CD4-positive, alpha-beta T cell (primary cell): ENCODE data around the gene CNR2. TPM values are rescaled to one million over a fixed set of nuclear protein-coding genes. Genes with fewer than 3 reads are reported as not detected.

Experiments used
- ATAC-seq: fragments of 200-7000 bp; cut with Tn5 transposase; one replicate; pipeline ENCODE4 v1.10.0; 2022; ENCODE audit warnings: mild to moderate bottlenecking; ENCODE audit not compliant: poor library complexity
- CTCF ChIA-PET: fragments of 350-600 bp; sonication (Branson Sonifier 250); formaldehyde crosslinking; loops from one replicate; lab custom pipeline; 2021; ENCODE audit warnings: antibody characterized with exemption, inconsistent platforms; lab: Charles Lee
- POLR2A ChIA-PET: fragments of 350-600 bp; sonication (Branson Sonifier 250); formaldehyde crosslinking; loops from one replicate; lab custom pipeline; 2021; ENCODE audit warnings: antibody characterized with exemption, inconsistent platforms; lab: Charles Lee
- DNase-seq, 14 experiments: peaks; one replicate each; pipeline ENCODE4 v3.0.0-alpha.2; 2013 to 2020; ENCODE audit warnings: mixed read lengths in 2 of 14
- H3K27ac ChIP-seq, 2 donors: one replicate each; pipeline versions ENCODE4 v1.5.1 to v1.7.0; 2013; ENCODE audit warnings: low read length in 2 of 2, low read depth in 1 of 2, mild to moderate bottlenecking in 1 of 2
- H3K27me3 ChIP-seq, 2 experiments: 1 replicate in 1 of 2; 2 replicates in 1 of 2; pipeline versions ENCODE4 v1.6.1 to v1.7.0; 2013; ENCODE audit warnings: low read length in 2 of 2, control low read depth in 1 of 2, mild to moderate bottlenecking in 1 of 2, moderate library complexity in 1 of 2; ENCODE audit not compliant: insufficient read depth in 2 of 2, control insufficient read depth in 1 of 2
- H3K36me3 ChIP-seq: one replicate; pipeline ENCODE4 v1.6.1; 2013; ENCODE audit warnings: low read length, control low read depth; ENCODE audit not compliant: insufficient read depth
- H3K4me1 ChIP-seq: one replicate; pipeline ENCODE4 v1.6.1; 2013; ENCODE audit warnings: low read length, control low read depth; ENCODE audit not compliant: insufficient read depth
- H3K4me3 ChIP-seq: one replicate; pipeline ENCODE4 v1.5.1; 2013; ENCODE audit warnings: mild to moderate bottlenecking, low read length, moderate library complexity
- H3K9me3 ChIP-seq, 2 experiments: 1 replicate in 1 of 2; 2 replicates in 1 of 2; pipeline versions ENCODE4 v1.6.1 to v1.7.0; 2013; ENCODE audit warnings: low read length in 2 of 2, mild to moderate bottlenecking in 2 of 2, control low read depth in 1 of 2, moderate library complexity in 1 of 2; ENCODE audit not compliant: control insufficient read depth in 1 of 2, insufficient read depth in 1 of 2
- H3K27ac Mint-ChIP-seq: one replicate; pipeline ENCODE4 v1.8.0; 2020; ENCODE audit warnings: mixed read lengths
- H3K27me3 Mint-ChIP-seq: one replicate; pipeline ENCODE4 v1.8.0; 2021; ENCODE audit warnings: mixed read lengths
- H3K36me3 Mint-ChIP-seq: one replicate; pipeline ENCODE4 v1.8.0; 2021; ENCODE audit warnings: low read depth, mixed read lengths
- H3K4me1 Mint-ChIP-seq: one replicate; pipeline ENCODE4 v1.8.0; 2021; ENCODE audit warnings: low read depth, mixed read lengths
- H3K4me3 Mint-ChIP-seq: one replicate; pipeline ENCODE4 v1.8.0; 2020; ENCODE audit warnings: mild to moderate bottlenecking, mixed read lengths
- H3K9me3 Mint-ChIP-seq: one replicate; pipeline ENCODE4 v1.8.0; 2020; ENCODE audit warnings: mixed read lengths
- CTCF ChIP-seq: fragments of 200-600 bp; IDR thresholded peaks from one replicate; pipeline ENCODE4 v1.8.0; 2022; ENCODE audit warnings: antibody characterized with exemption, mild to moderate bottlenecking
- intact Hi-C, 2 experiments: fragments of 100-400 bp; cut with DNase I in 1 of 2; cut with micrococcal nuclease in 1 of 2; formaldehyde crosslinking; loops; one replicate each; pipeline versions ENCODE4 v1.15.1 to v1.9.0; 2023 to 2025; cut with DNase I, micrococcal nuclease
- total RNA-seq, 174 experiments: library from RNA in 2 of 174; stranded (reverse) in 2 of 174; gene quantifications; one replicate each; pipeline ENCODE4 v1.2.3 and lab custom pipeline; 2021 to 2026

Gene CNR2
- total RNA-seq, 2 experiments from 2014 or later: 0.05 TPM; not detected in 1

GRCh38 chr1:23936481-23937176 lies 23.5 kb upstream of the CNR2 start:
- Mint-ChIP-seq H3K27ac (no peak overlapping the region), H3K9me3 (no peaks in the 10 kb centered on the region), H3K4me1 (no peaks in the 10 kb centered on the region), H3K4me3 (no peak overlapping the region), H3K27me3 (no peaks in the 10 kb centered on the region), H3K36me3 (no peaks in the 10 kb centered on the region)
- ChIA-PET CTCF (no interaction called here), POLR2A (no interaction called here)
- DNase-seq: no peak
- intact Hi-C loops: no loop called here
- ATAC-seq: no peak
- TF ChIP-seq CTCF: no peak
- Histone ChIP-seq H3K4me1 (no peaks in the 10 kb centered on the region), H3K27me3 (no peaks in the 10 kb centered on the region), H3K27ac (no peak overlapping the region), H3K9me3 (no peaks in the 10 kb centered on the region), H3K4me3 (no peak overlapping the region), H3K36me3 (no peaks in the 10 kb centered on the region)

- H3K36me3 Mint-ChIP-seq: no peaks in the 10 kb centered on the region
- Histone ChIP-seq H3K4me1 (no peaks in the 10 kb centered on the region), H3K4me3 (no peak overlapping the region), H3K27ac (no peak overlapping the region), H3K36me3 (no peaks in the 10 kb centered on the region), H3K9me3 (no peaks in the 10 kb centered on the region), H3K27me3 (no peaks in the 10 kb centered on the region)
- TF ChIP-seq CTCF: no peak
- DNase-seq (no peak), ATAC-seq (no peak)
- POLR2A ChIA-PET: no interaction called here
- H3K4me1 Mint-ChIP-seq: no peaks in the 10 kb centered on the region
- peaks cover 4% of the 10 kb centered on the region for H3K27me3 Mint-ChIP-seq
- intact Hi-C loops: no loop called here
- no peaks in the 10 kb centered on the region for H3K9me3 Mint-ChIP-seq
- CTCF ChIA-PET: no interaction called here
- H3K27ac Mint-ChIP-seq: no peak overlapping the region
- no peak overlapping the region for H3K4me3 Mint-ChIP-seq
Measured at GRCh38 chr1:23931491-23931880, 18.3 kb upstream of the CNR2 start.

- ChIA-PET CTCF (no interaction called here), POLR2A (no interaction called here)
- no peak overlapping the region for H3K27ac Mint-ChIP-seq
- intact Hi-C loops: no loop called here
- DNase-seq: no peak
- H3K27ac ChIP-seq: no peak overlapping the region
- no peaks in the 10 kb centered on the region for H3K9me3 Mint-ChIP-seq
- no peak overlapping the region for H3K4me3 Mint-ChIP-seq
- H3K36me3 Mint-ChIP-seq: no peaks in the 10 kb centered on the region
- H3K27me3 Mint-ChIP-seq: peaks cover 4% of the 10 kb centered on the region
- H3K9me3 ChIP-seq: no peaks in the 10 kb centered on the region
- H3K27me3 ChIP-seq: no peaks in the 10 kb centered on the region
- no peak overlapping the region for H3K4me3 ChIP-seq
- H3K36me3 ChIP-seq: no peaks in the 10 kb centered on the region
- H3K4me1 ChIP-seq: no peaks in the 10 kb centered on the region
- no peak for ATAC-seq
- no peaks in the 10 kb centered on the region for H3K4me1 Mint-ChIP-seq
- no peak for TF ChIP-seq CTCF
Measured at GRCh38 chr1:23930861-23931490, 17.8 kb upstream of the CNR2 start.
